Measurements from ENCODE around the gene SLC38A10. TPM values are rescaled to one million over a fixed set of nuclear protein-coding genes. Genes with fewer than 3 reads are reported as not detected.
A peak's percentile ranks its signal among the peaks of the same experiment; 100 is the strongest.

SLC38A10 gene
- total RNA-seq, 1 experiment from 2014 or later, result 20.8 TPM

- Histone ChIP-seq H3K79me2 (ENCODE audit: low read length) (peaks cover 7% of the 10 kb centered on the region), H3K4me3 (ENCODE audit: low read length) (no peak overlapping the region), H4K20me1 (ENCODE audit: insufficient read depth, low read depth, low read length) (peaks cover 10% of the 10 kb centered on the region; the same call in 1 of the 2 replicates), H3K36me3 (ENCODE audit: insufficient read depth, low read length) (peaks cover 15% of the 10 kb centered on the region; the same call in 1 of the 2 replicates), H2AFZ (ENCODE audit: low read length) (no peak overlapping the region), H3K9ac (ENCODE audit: low read length) (no peak overlapping the region), H3K4me2 (ENCODE audit: low read depth, low read length, poor library complexity, severe bottlenecking) (no peak overlapping the region), H3K27me3 (ENCODE audit: low read length) (no peaks in the 10 kb centered on the region), H3K9me2 (replicated peaks; ENCODE audit: insufficient read depth, low read length) (no peaks in the 10 kb centered on the region), H3K4me1 (ENCODE audit: low read length) (peaks cover 29% of the 10 kb centered on the region), H3K9me3 (ENCODE audit: low read length) (no peaks in the 10 kb centered on the region), H3K27ac (ENCODE audit: low read length) (no peak overlapping the region)
- no peak for DNase-seq
Observed at GRCh38 chr17:81246343-81246670, 48.8 kb downstream of the SLC38A10 start.

- no peak for DNase-seq
- H3K9ac ChIP-seq (ENCODE audit: low read length), result no peak overlapping the region
Observed at GRCh38 chr17:81245665-81246342, 49.3 kb downstream of the SLC38A10 start.

GRCh38 chr17:81245024-81245664 lies 50.0 kb downstream of the SLC38A10 start:
- DNase-seq, result peak; percentile 48
- Histone ChIP-seq H2AFZ (ENCODE audit: low read length) (no peak overlapping the region), H3K27me3 (ENCODE audit: low read length) (no peaks in the 10 kb centered on the region), H3K79me2 (ENCODE audit: low read length) (peaks cover 18% of the 10 kb centered on the region), H3K9ac (ENCODE audit: low read length) (no peak overlapping the region), H3K9me2 (replicated peaks; ENCODE audit: insufficient read depth, low read length) (no peaks in the 10 kb centered on the region), H3K9me3 (ENCODE audit: low read length) (no peaks in the 10 kb centered on the region), H3K27ac (ENCODE audit: low read length) (peak overlapping the region; percentile 45; the same call in 1 of the 2 replicates), H4K20me1 (ENCODE audit: insufficient read depth, low read depth, low read length) (peaks cover 11% of the 10 kb centered on the region; the same call in 1 of the 2 replicates), H3K4me3 (ENCODE audit: low read length) (no peak overlapping the region), H3K4me1 (ENCODE audit: low read length) (peaks cover 29% of the 10 kb centered on the region), H3K4me2 (ENCODE audit: low read depth, low read length, poor library complexity, severe bottlenecking) (no peak overlapping the region), H3K36me3 (ENCODE audit: insufficient read depth, low read length) (peaks cover 6% of the 10 kb centered on the region; the same call in 1 of the 2 replicates)

More at GRCh38 chr17:81245665-81246342, 49.3 kb downstream of the SLC38A10 start:
- H3K4me2 ChIP-seq (ENCODE audit: low read depth, low read length, poor library complexity, severe bottlenecking), result no peak overlapping the region
- no peak overlapping the region for H3K27ac ChIP-seq (ENCODE audit: low read length)
- H3K79me2 ChIP-seq (ENCODE audit: low read length), result peaks cover 12% of the 10 kb centered on the region
- H2AFZ ChIP-seq (ENCODE audit: low read length), result no peak overlapping the region
- peaks cover 29% of the 10 kb centered on the region for H3K4me1 ChIP-seq (ENCODE audit: low read length)
- peaks cover 9% of the 10 kb centered on the region; the same call in 1 of the 2 replicates for H4K20me1 ChIP-seq (ENCODE audit: insufficient read depth, low read depth, low read length)
- no peaks in the 10 kb centered on the region for H3K27me3 ChIP-seq (ENCODE audit: low read length)
- no peak overlapping the region for H3K4me3 ChIP-seq (ENCODE audit: low read length)
- H3K9me3 ChIP-seq (ENCODE audit: low read length), result no peaks in the 10 kb centered on the region
- H3K9me2 ChIP-seq (replicated peaks; ENCODE audit: insufficient read depth, low read length), result no peaks in the 10 kb centered on the region
- peaks cover 13% of the 10 kb centered on the region; the same call in 1 of the 2 replicates for H3K36me3 ChIP-seq (ENCODE audit: insufficient read depth, low read length)

GRCh38 chr17:81244358-81245023 lies 50.6 kb downstream of the SLC38A10 start:
- Histone ChIP-seq H3K4me1 (ENCODE audit: low read length) (peaks cover 30% of the 10 kb centered on the region), H3K4me2 (ENCODE audit: low read depth, low read length, poor library complexity, severe bottlenecking) (no peak overlapping the region), H3K4me3 (ENCODE audit: low read length) (no peak overlapping the region), H3K9me2 (replicated peaks; ENCODE audit: insufficient read depth, low read length) (no peaks in the 10 kb centered on the region), H3K79me2 (ENCODE audit: low read length) (peaks cover 25% of the 10 kb centered on the region), H3K27me3 (ENCODE audit: low read length) (no peaks in the 10 kb centered on the region), H3K36me3 (ENCODE audit: insufficient read depth, low read length) (0 out of 2 replicates have a peak, but pooled peaks cover 2% of the 10 kb centered on the region), H3K9ac (ENCODE audit: low read length) (no peak overlapping the region), H4K20me1 (ENCODE audit: insufficient read depth, low read depth, low read length) (peaks cover 11% of the 10 kb centered on the region; the same call in 1 of the 2 replicates), H3K27ac (ENCODE audit: low read length) (peak overlapping the region; percentile 45; the same call in 1 of the 2 replicates), H2AFZ (ENCODE audit: low read length) (no peak overlapping the region), H3K9me3 (ENCODE audit: low read length) (no peaks in the 10 kb centered on the region)
- peak; percentile 61 for DNase-seq

- no peak for DNase-seq
- no peak overlapping the region for H3K9ac ChIP-seq (ENCODE audit: low read length)
- H3K4me2 ChIP-seq (ENCODE audit: low read depth, low read length, poor library complexity, severe bottlenecking), result no peak overlapping the region
- no peak overlapping the region for H3K4me3 ChIP-seq (ENCODE audit: low read length)
- H3K36me3 ChIP-seq (ENCODE audit: insufficient read depth, low read length), result no peaks in the 10 kb centered on the region
- H3K79me2 ChIP-seq (ENCODE audit: low read length), result peaks cover 32% of the 10 kb centered on the region
- no peaks in the 10 kb centered on the region for H3K9me2 ChIP-seq (replicated peaks; ENCODE audit: insufficient read depth, low read length)
- H2AFZ ChIP-seq (ENCODE audit: low read length), result no peak overlapping the region
- H3K9me3 ChIP-seq (ENCODE audit: low read length), result no peaks in the 10 kb centered on the region
- H3K27me3 ChIP-seq (ENCODE audit: low read length), result no peaks in the 10 kb centered on the region
- H3K27ac ChIP-seq (ENCODE audit: low read length), result no peak overlapping the region
- peaks cover 30% of the 10 kb centered on the region for H3K4me1 ChIP-seq (ENCODE audit: low read length)
- H4K20me1 ChIP-seq (ENCODE audit: insufficient read depth, low read depth, low read length), result peaks cover 11% of the 10 kb centered on the region; the same call in 1 of the 2 replicates
Observed at GRCh38 chr17:81243333-81243664, 51.8 kb downstream of the SLC38A10 start.

GRCh38 chr17:81242421-81243332 lies 52.4 kb downstream of the SLC38A10 start:
- no peaks in the 10 kb centered on the region for H3K27me3 ChIP-seq (ENCODE audit: low read length)
- DNase-seq, result peak; percentile 49
- no peaks in the 10 kb centered on the region for H3K36me3 ChIP-seq (ENCODE audit: insufficient read depth, low read length)

GRCh38 chr17:81241648-81242420 lies 53.3 kb downstream of the SLC38A10 start:
- no peak overlapping the region for H2AFZ ChIP-seq (ENCODE audit: low read length)
- H3K4me2 ChIP-seq (ENCODE audit: low read depth, low read length, poor library complexity, severe bottlenecking), result no peak overlapping the region
- no peak overlapping the region for H3K4me3 ChIP-seq (ENCODE audit: low read length)
- H3K9me2 ChIP-seq (replicated peaks; ENCODE audit: insufficient read depth, low read length), result no peaks in the 10 kb centered on the region
- H3K27me3 ChIP-seq (ENCODE audit: low read length), result no peaks in the 10 kb centered on the region
- no peak overlapping the region for H3K9ac ChIP-seq (ENCODE audit: low read length)
- H3K79me2 ChIP-seq (ENCODE audit: low read length), result peaks cover 46% of the 10 kb centered on the region
- no peaks in the 10 kb centered on the region for H3K9me3 ChIP-seq (ENCODE audit: low read length)
- peaks cover 41% of the 10 kb centered on the region for H3K4me1 ChIP-seq (ENCODE audit: low read length)
- no peak overlapping the region for H3K27ac ChIP-seq (ENCODE audit: low read length)
- H3K36me3 ChIP-seq (ENCODE audit: insufficient read depth, low read length), result no peaks in the 10 kb centered on the region
- H4K20me1 ChIP-seq (ENCODE audit: insufficient read depth, low read depth, low read length), result peaks cover 11% of the 10 kb centered on the region; the same call in 1 of the 2 replicates
- DNase-seq, result peak; percentile 91

More at GRCh38 chr17:81242421-81243332, 52.4 kb downstream of the SLC38A10 start:
- Histone ChIP-seq H3K4me1 (ENCODE audit: low read length) (peaks cover 36% of the 10 kb centered on the region), H3K9me3 (ENCODE audit: low read length) (no peaks in the 10 kb centered on the region), H3K4me3 (ENCODE audit: low read length) (no peak overlapping the region), H3K9ac (ENCODE audit: low read length) (no peak overlapping the region), H4K20me1 (ENCODE audit: insufficient read depth, low read depth, low read length) (peaks cover 11% of the 10 kb centered on the region; the same call in 1 of the 2 replicates), H3K4me2 (ENCODE audit: low read depth, low read length, poor library complexity, severe bottlenecking) (no peak overlapping the region), H3K27ac (ENCODE audit: low read length) (no peak overlapping the region), H3K79me2 (ENCODE audit: low read length) (peaks cover 38% of the 10 kb centered on the region), H3K9me2 (replicated peaks; ENCODE audit: insufficient read depth, low read length) (no peaks in the 10 kb centered on the region), H2AFZ (ENCODE audit: low read length) (no peak overlapping the region)

Data from Karpas-422 (cell line).